Measurements from ENCODE around the gene HSPB1.

Gene HSPB1

GRCh38 chr7:76316984-76317781 lies 14.7 kb downstream of the HSPB1 start:
- Histone ChIP-seq H3F3A (ENCODE audit: low read depth) (no peaks in the 10 kb centered on the region), H3K9me3 (ENCODE audit: insufficient read depth, low read depth, low read length) (no peaks in the 10 kb centered on the region), H3K79me2 (ENCODE audit: insufficient read depth, low read length) (peaks cover 8% of the 10 kb centered on the region; the same call in 1 of the 2 replicates), H3K4me2 (ENCODE audit: low read depth, low read length, poor library complexity, severe bottlenecking) (peak overlapping the region; percentile 85), H3K4me1 (ENCODE audit: insufficient read depth, low read length, poor library complexity, severe bottlenecking) (peaks cover 14% of the 10 kb centered on the region), H3K9me2 (replicated peaks; ENCODE audit: low read depth, low read length) (no peaks in the 10 kb centered on the region), H3K36me3 (ENCODE audit: insufficient read depth, low read length) (peaks cover 4% of the 10 kb centered on the region; the same call in 1 of the 2 replicates), H4K20me1 (ENCODE audit: insufficient read depth, low read length, poor library complexity, severe bottlenecking) (peaks cover 2% of the 10 kb centered on the region), H3K4me3 (ENCODE audit: low read length, poor library complexity, severe bottlenecking) (peak overlapping the region; percentile 85), H3K9ac (ENCODE audit: low read depth, low read length, poor library complexity, severe bottlenecking) (peak overlapping the region; percentile 80), H3K27me3 (ENCODE audit: insufficient read depth, low read length, poor library complexity, severe bottlenecking) (no peaks in the 10 kb centered on the region), H2AFZ (ENCODE audit: low read length) (peak overlapping the region; percentile 75)
- TF ChIP-seq CTCF (conservative IDR thresholded peaks at IDR 0.05; ENCODE audit: low read length) = no peak

- Histone ChIP-seq H3K9ac (ENCODE audit: low read depth, low read length, poor library complexity, severe bottlenecking) (peak overlapping the region; percentile 85), H3K9me3 (ENCODE audit: insufficient read depth, low read depth, low read length) (no peaks in the 10 kb centered on the region), H3K4me2 (ENCODE audit: low read depth, low read length, poor library complexity, severe bottlenecking) (peak overlapping the region; percentile 85), H3K27me3 (ENCODE audit: insufficient read depth, low read length, poor library complexity, severe bottlenecking) (no peaks in the 10 kb centered on the region), H3K79me2 (ENCODE audit: insufficient read depth, low read length) (peaks cover 8% of the 10 kb centered on the region; the same call in 1 of the 2 replicates), H3K4me3 (ENCODE audit: low read length, poor library complexity, severe bottlenecking) (peak overlapping the region; percentile 85), H3K36me3 (ENCODE audit: insufficient read depth, low read length) (peaks cover 8% of the 10 kb centered on the region; the same call in 1 of the 2 replicates), H3K9me2 (replicated peaks; ENCODE audit: low read depth, low read length) (no peaks in the 10 kb centered on the region), H3F3A (ENCODE audit: low read depth) (no peaks in the 10 kb centered on the region), H2AFZ (ENCODE audit: low read length) (peak overlapping the region; percentile 75), H4K20me1 (ENCODE audit: insufficient read depth, low read length, poor library complexity, severe bottlenecking) (peaks cover 2% of the 10 kb centered on the region), H3K4me1 (ENCODE audit: insufficient read depth, low read length, poor library complexity, severe bottlenecking) (peaks cover 14% of the 10 kb centered on the region)
- TF ChIP-seq CTCF (conservative IDR thresholded peaks at IDR 0.05; ENCODE audit: low read length) (no peak), EZH2phosphoT487 (IDR thresholded peaks at IDR 0.05; ENCODE audit: borderline replicate concordance) (no peak)
Measured at GRCh38 chr7:76317782-76318487, 15.5 kb downstream of the HSPB1 start.

- Histone ChIP-seq H4K20me1 (ENCODE audit: insufficient read depth, low read length, poor library complexity, severe bottlenecking) (peaks cover 2% of the 10 kb centered on the region), H3K27me3 (ENCODE audit: insufficient read depth, low read length, poor library complexity, severe bottlenecking) (no peaks in the 10 kb centered on the region), H2AFZ (ENCODE audit: low read length) (peak overlapping the region; percentile 69), H3K4me2 (ENCODE audit: low read depth, low read length, poor library complexity, severe bottlenecking) (peak overlapping the region; percentile 85), H3K79me2 (ENCODE audit: insufficient read depth, low read length) (peaks cover 11% of the 10 kb centered on the region; the same call in 1 of the 2 replicates), H3F3A (ENCODE audit: low read depth) (no peaks in the 10 kb centered on the region), H3K4me3 (ENCODE audit: low read length, poor library complexity, severe bottlenecking) (peak overlapping the region; percentile 85), H3K9ac (ENCODE audit: low read depth, low read length, poor library complexity, severe bottlenecking) (peak overlapping the region; percentile 85), H3K36me3 (ENCODE audit: insufficient read depth, low read length) (peaks cover 10% of the 10 kb centered on the region; the same call in 1 of the 2 replicates), H3K9me2 (replicated peaks; ENCODE audit: low read depth, low read length) (no peaks in the 10 kb centered on the region), H3K4me1 (ENCODE audit: insufficient read depth, low read length, poor library complexity, severe bottlenecking) (peaks cover 14% of the 10 kb centered on the region), H3K9me3 (ENCODE audit: insufficient read depth, low read depth, low read length) (no peaks in the 10 kb centered on the region)
- TF ChIP-seq CTCF (conservative IDR thresholded peaks at IDR 0.05; ENCODE audit: low read length) (peak; percentile 40), EZH2phosphoT487 (IDR thresholded peaks at IDR 0.05; ENCODE audit: borderline replicate concordance) (no peak)
Measured at GRCh38 chr7:76318488-76319353, 16.2 kb downstream of the HSPB1 start.

Data from Loucy (cell line).